Measurements from ENCODE around the gene BAHD1. TPM values are rescaled to one million over a fixed set of nuclear protein-coding genes. Genes with fewer than 3 reads are reported as not detected.

Gene BAHD1
- polyA plus RNA-seq, 3 donors: 0.67 to 8.9 (median 0.79) TPM

- Mint-ChIP-seq H3K9me3 (peaks cover 0 to 3% (median 0%) of the 10 kb centered on the region in 7 donors), H3K36me3 (peaks cover 0 to 3% of the 10 kb centered on the region in 2 donors), H3K27me3 (ENCODE audit: low read depth in 3 of 3) (peaks cover 60 to 66% (median 60%) of the 10 kb centered on the region in 3 donors), H3K4me3 (peak overlapping the region; percentile 64 to 81), H3K27ac (no peak overlapping the region), H3K4me1 (peaks cover 23% of the 10 kb centered on the region)
- peak overlapping the region; percentile 61 for H3K4me2 ChIP-seq (replicated peaks; ENCODE audit: extremely low read depth, low read length, poor library complexity, severe bottlenecking)
- peak overlapping the region in 1 of 3 experiments; percentile 49 for H3K4me3 ChIP-seq (replicated peaks in 1 of 3; ENCODE audit: low read depth in 2 of 3, low read length in 3 of 3)
- no peaks in the 10 kb centered on the region for H3K36me3 ChIP-seq (replicated peaks in 1 of 2; ENCODE audit: control insufficient read depth in 1 of 2, insufficient read depth in 2 of 2, low read length in 2 of 2)
- no peaks in the 10 kb centered on the region for H4K20me1 ChIP-seq (ENCODE audit: insufficient read depth, low read length)
- peaks cover 19 to 22% of the 10 kb centered on the region in 2 donors for H3K4me1 ChIP-seq (ENCODE audit: control insufficient read depth in 1 of 2, insufficient read depth in 2 of 2, low read length in 2 of 2)
- no peaks in the 10 kb centered on the region for H3K79me2 ChIP-seq (ENCODE audit: insufficient read depth, low read length)
- intact Hi-C loops (cut with micrococcal nuclease): loop anchor here in 1 of 2 donors (5.0 kb wide), 1 partner anchor 65 kb away; the partner anchor contains the start of gene BAHD1
- DNase-seq: peak; percentile 25 to 45 (median 42)
- peak; percentile 72 for TF ChIP-seq CTCF (IDR thresholded peaks at IDR 0.05)
- H3K27ac ChIP-seq (ENCODE audit: low read depth in 1 of 2, low read length in 2 of 2): no peak overlapping the region
- H3K9me3 ChIP-seq (replicated peaks in 1 of 2; ENCODE audit: control insufficient read depth in 1 of 2, insufficient read depth in 1 of 2, low read length in 2 of 2): no peaks in the 10 kb centered on the region
- peaks cover 22 to 49% of the 10 kb centered on the region in 2 donors for H3K27me3 ChIP-seq (ENCODE audit: control insufficient read depth in 2 of 2, insufficient read depth in 2 of 2, low read length in 2 of 2)
- WGBS (ENCODE audit: insufficient coverage): 4% methylated on average over 28 of the region's 30 CpGs
- peak overlapping the region; percentile 43 for H3K9ac ChIP-seq (ENCODE audit: insufficient read depth, low read length, poor library complexity, severe bottlenecking)
- H2AFZ ChIP-seq (ENCODE audit: insufficient read depth, low read depth, low read length, poor library complexity, severe bottlenecking): peak overlapping the region; percentile 84
Measured at GRCh38 chr15:40506964-40507571, 66.3 kb downstream of the BAHD1 start.

GRCh38 chr15:40508216-40508615 lies 67.5 kb downstream of the BAHD1 start:
- WGBS (ENCODE audit: insufficient coverage): no CpG with 5 or more reads among the region's 1 CpG
- TF ChIP-seq CTCF (IDR thresholded peaks at IDR 0.05): no peak
- no peak overlapping the region for H2AFZ ChIP-seq (ENCODE audit: insufficient read depth, low read depth, low read length, poor library complexity, severe bottlenecking)
- H3K9me3 ChIP-seq (replicated peaks in 1 of 2; ENCODE audit: control insufficient read depth in 1 of 2, insufficient read depth in 1 of 2, low read length in 2 of 2): no peaks in the 10 kb centered on the region
- peaks cover 28 to 60% of the 10 kb centered on the region in 2 donors for H3K27me3 ChIP-seq (ENCODE audit: control insufficient read depth in 2 of 2, insufficient read depth in 2 of 2, low read length in 2 of 2)
- no peak overlapping the region for H3K27ac ChIP-seq (ENCODE audit: low read depth in 1 of 2, low read length in 2 of 2)
- no peaks in the 10 kb centered on the region for H3K79me2 ChIP-seq (ENCODE audit: insufficient read depth, low read length)
- Mint-ChIP-seq H3K9me3 (peaks cover 0 to 11% (median 0%) of the 10 kb centered on the region in 7 donors), H3K27ac (no peak overlapping the region), H3K4me1 (peaks cover 27% of the 10 kb centered on the region), H3K4me3 (peak overlapping the region in 1 of 2 donors; percentile 81), H3K36me3 (peaks cover 6 to 10% of the 10 kb centered on the region in 2 donors), H3K27me3 (ENCODE audit: low read depth in 3 of 3) (peaks cover 69 to 71% (median 71%) of the 10 kb centered on the region in 3 donors)
- H4K20me1 ChIP-seq (ENCODE audit: insufficient read depth, low read length): no peaks in the 10 kb centered on the region
- peaks cover 19 to 22% of the 10 kb centered on the region in 2 donors for H3K4me1 ChIP-seq (ENCODE audit: control insufficient read depth in 1 of 2, insufficient read depth in 2 of 2, low read length in 2 of 2)
- no peak overlapping the region for H3K4me3 ChIP-seq (replicated peaks in 1 of 3; ENCODE audit: low read depth in 2 of 3, low read length in 3 of 3)
- no peaks in the 10 kb centered on the region for H3K36me3 ChIP-seq (replicated peaks in 1 of 2; ENCODE audit: control insufficient read depth in 1 of 2, insufficient read depth in 2 of 2, low read length in 2 of 2)
- intact Hi-C loops (cut with micrococcal nuclease): loop anchor here in 1 of 2 donors (5.0 kb wide), 1 partner anchor 66 kb away; the partner anchor contains the start of gene BAHD1
- no peak overlapping the region for H3K9ac ChIP-seq (ENCODE audit: insufficient read depth, low read length, poor library complexity, severe bottlenecking)
- DNase-seq: no peak
- H3K4me2 ChIP-seq (replicated peaks; ENCODE audit: extremely low read depth, low read length, poor library complexity, severe bottlenecking): no peak overlapping the region

All from CD14-positive monocyte (primary cell).